HUES48 (cell line): ENCODE measurements around the gene ZNF205.
"Not testable (repeated sequence)": the region's sequence is repeated elsewhere in the genome, so short reads cannot be mapped to it uniquely, and the experiment has no call there.

Experiments used
- H3K27ac ChIP-seq: one replicate; pipeline ENCODE4 v1.7.0; 2013; ENCODE audit warnings: low read depth, low read length, inconsistent platforms
- H3K27me3 ChIP-seq: 2 replicates; pipeline ENCODE4 v1.6.1; 2013; ENCODE audit warnings: mild to moderate bottlenecking, low read length; ENCODE audit not compliant: control insufficient read depth, insufficient read depth
- H3K36me3 ChIP-seq: 2 replicates; pipeline ENCODE4 v1.6.1; 2013; ENCODE audit warnings: low read length; ENCODE audit not compliant: control insufficient read depth, insufficient read depth
- H3K4me1 ChIP-seq: 2 replicates; pipeline ENCODE4 v1.6.1; 2013; ENCODE audit warnings: mild to moderate bottlenecking, low read length; ENCODE audit not compliant: control insufficient read depth, insufficient read depth
- H3K4me3 ChIP-seq: 2 replicates; pipeline ENCODE4 v1.5.1; 2013; ENCODE audit warnings: mild to moderate bottlenecking, low read depth, low read length
- H3K9ac ChIP-seq: 2 replicates; pipeline ENCODE4 v1.6.1; 2013; ENCODE audit warnings: mild to moderate bottlenecking, low read depth, low read length, moderate library complexity
- H3K9me3 ChIP-seq: 2 replicates; pipeline ENCODE4 v1.6.1; 2013; ENCODE audit warnings: low read length; ENCODE audit not compliant: control insufficient read depth, insufficient read depth

ZNF205 gene

GRCh38 chr16:3072576-3073263 lies 39.7 kb upstream of the ZNF205 start:
- H3K4me1 ChIP-seq, H3K9ac ChIP-seq, H3K4me3 ChIP-seq, H3K36me3 ChIP-seq, H3K27ac ChIP-seq, H3K27me3 ChIP-seq, H3K9me3 ChIP-seq: not testable (repeated sequence)

GRCh38 chr16:3073448-3073847 lies 38.9 kb upstream of the ZNF205 start:
- no peak overlapping the region for H3K4me3 ChIP-seq
- H3K9me3 ChIP-seq, result no peaks in the 10 kb centered on the region
- no peaks in the 10 kb centered on the region for H3K27me3 ChIP-seq
- H3K9ac ChIP-seq, result no peak overlapping the region
- peaks cover 8% of the 10 kb centered on the region for H3K4me1 ChIP-seq
- no peak overlapping the region for H3K27ac ChIP-seq
- H3K36me3 ChIP-seq, result no peaks in the 10 kb centered on the region

GRCh38 chr16:3074860-3075522 lies 37.4 kb upstream of the ZNF205 start:
- Histone ChIP-seq H3K36me3 (no peaks in the 10 kb centered on the region), H3K4me3 (no peak overlapping the region), H3K9me3 (no peaks in the 10 kb centered on the region), H3K9ac (no peak overlapping the region), H3K4me1 (peaks cover 22% of the 10 kb centered on the region), H3K27me3 (no peaks in the 10 kb centered on the region), H3K27ac (no peak overlapping the region)

GRCh38 chr16:3075523-3075915 lies 36.9 kb upstream of the ZNF205 start:
- no peaks in the 10 kb centered on the region for H3K9me3 ChIP-seq
- no peak overlapping the region for H3K4me3 ChIP-seq
- H3K9ac ChIP-seq, result no peak overlapping the region
- H3K27me3 ChIP-seq, result no peaks in the 10 kb centered on the region
- H3K36me3 ChIP-seq, result no peaks in the 10 kb centered on the region
- H3K4me1 ChIP-seq, result peaks cover 22% of the 10 kb centered on the region
- H3K27ac ChIP-seq, result no peak overlapping the region

- H3K4me1 ChIP-seq, result peaks cover 22% of the 10 kb centered on the region
Observed at GRCh38 chr16:3075946-3076345, 36.4 kb upstream of the ZNF205 start.

DNA sequence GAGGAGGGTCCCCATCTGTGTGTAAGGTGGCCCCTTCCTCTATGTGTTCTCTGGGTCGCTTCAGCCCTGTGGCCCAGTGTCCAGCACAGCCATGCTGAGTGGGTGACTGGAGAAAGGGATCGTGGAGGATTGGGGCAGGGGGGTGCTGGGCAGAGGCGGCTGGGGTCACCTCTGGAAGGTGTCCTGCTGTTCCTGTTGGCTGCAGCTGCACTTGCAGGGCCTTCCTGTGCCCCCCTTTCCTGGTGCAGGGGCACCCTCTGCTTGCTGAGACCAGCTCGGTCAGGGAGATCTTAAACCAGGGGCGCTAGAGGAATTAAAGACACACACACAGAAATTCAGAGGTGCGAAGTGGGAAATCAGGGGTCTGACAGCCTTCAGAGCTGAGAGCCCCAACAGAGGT lies 35.8 kb upstream of the ZNF205 start:
- Histone ChIP-seq H3K4me1 (peaks cover 22% of the 10 kb centered on the region), H3K9me3 (no peaks in the 10 kb centered on the region), H3K27ac (no peak overlapping the region), H3K9ac (no peak overlapping the region), H3K27me3 (no peaks in the 10 kb centered on the region), H3K4me3 (no peak overlapping the region), H3K36me3 (no peaks in the 10 kb centered on the region)

More at GRCh38 chr16:3075946-3076345, 36.4 kb upstream of the ZNF205 start:
- not testable (repeated sequence) for H3K27me3 ChIP-seq, H3K9me3 ChIP-seq, H3K27ac ChIP-seq, H3K4me3 ChIP-seq, H3K36me3 ChIP-seq, H3K9ac ChIP-seq

DNA sequence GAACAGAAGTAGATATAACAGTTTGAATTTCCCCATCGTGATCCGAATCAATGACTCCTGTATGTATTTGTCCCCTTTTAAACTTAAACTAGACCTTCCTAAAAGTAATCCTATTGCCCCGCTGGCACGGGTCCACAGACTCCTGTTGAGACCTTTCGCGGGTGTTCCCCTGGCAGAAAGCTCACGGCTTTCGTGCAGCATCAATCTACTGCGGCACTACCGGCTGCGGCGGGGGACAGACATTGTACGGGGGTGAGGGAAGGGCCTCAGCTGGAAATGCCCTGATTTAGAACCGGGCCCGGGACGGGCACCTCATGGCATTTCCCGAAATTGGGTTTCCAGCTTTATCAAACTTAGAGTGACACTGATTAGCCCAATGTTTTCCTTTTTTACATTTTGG lies 32.4 kb upstream of the ZNF205 start:
- Histone ChIP-seq H3K9ac (no peak overlapping the region), H3K27me3 (no peaks in the 10 kb centered on the region), H3K36me3 (no peaks in the 10 kb centered on the region), H3K9me3 (no peaks in the 10 kb centered on the region), H3K4me3 (no peak overlapping the region), H3K4me1 (peaks cover 22% of the 10 kb centered on the region), H3K27ac (no peak overlapping the region)

DNA sequence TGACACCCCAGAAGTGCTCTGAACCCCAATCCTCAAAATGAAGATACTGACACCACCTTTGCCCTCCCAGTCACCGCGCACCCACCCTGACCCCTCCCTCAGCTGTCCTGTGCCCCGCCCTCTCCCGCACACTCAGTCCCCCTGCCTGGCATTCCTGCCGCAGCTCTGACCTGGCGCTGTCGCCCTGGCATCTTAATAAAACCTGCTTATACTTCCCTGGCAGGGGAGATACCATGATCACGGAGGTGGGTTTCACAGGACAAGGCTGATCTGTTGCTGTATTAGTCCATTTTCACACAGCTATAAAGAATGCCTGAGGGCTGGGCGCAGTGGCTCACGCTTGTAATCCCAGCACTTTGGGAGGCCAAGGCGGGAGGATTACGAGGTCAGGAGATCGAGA lies 30.4 kb upstream of the ZNF205 start:
- H3K27ac ChIP-seq, H3K27me3 ChIP-seq, H3K4me3 ChIP-seq, H3K9ac ChIP-seq, H3K36me3 ChIP-seq, H3K9me3 ChIP-seq: not testable (repeated sequence)
- H3K4me1 ChIP-seq, result peaks cover 24% of the 10 kb centered on the region

GRCh38 chr16:3083408-3083807 lies 29.0 kb upstream of the ZNF205 start:
- not testable (repeated sequence) for H3K27me3 ChIP-seq, H3K36me3 ChIP-seq, H3K27ac ChIP-seq, H3K9ac ChIP-seq, H3K9me3 ChIP-seq, H3K4me3 ChIP-seq
- H3K4me1 ChIP-seq, result peaks cover 29% of the 10 kb centered on the region

- H3K27me3 ChIP-seq, result no peaks in the 10 kb centered on the region
- H3K36me3 ChIP-seq, result peaks cover 19% of the 10 kb centered on the region
- no peaks in the 10 kb centered on the region for H3K9me3 ChIP-seq
- peaks cover 19% of the 10 kb centered on the region; the same call in 1 of the 2 replicates for H3K4me1 ChIP-seq
- H3K27ac ChIP-seq, result no peak overlapping the region
- no peak overlapping the region for H3K4me3 ChIP-seq
- H3K9ac ChIP-seq, result no peak overlapping the region
Observed at GRCh38 chr16:3084491-3084890, 27.9 kb upstream of the ZNF205 start.

DNA sequence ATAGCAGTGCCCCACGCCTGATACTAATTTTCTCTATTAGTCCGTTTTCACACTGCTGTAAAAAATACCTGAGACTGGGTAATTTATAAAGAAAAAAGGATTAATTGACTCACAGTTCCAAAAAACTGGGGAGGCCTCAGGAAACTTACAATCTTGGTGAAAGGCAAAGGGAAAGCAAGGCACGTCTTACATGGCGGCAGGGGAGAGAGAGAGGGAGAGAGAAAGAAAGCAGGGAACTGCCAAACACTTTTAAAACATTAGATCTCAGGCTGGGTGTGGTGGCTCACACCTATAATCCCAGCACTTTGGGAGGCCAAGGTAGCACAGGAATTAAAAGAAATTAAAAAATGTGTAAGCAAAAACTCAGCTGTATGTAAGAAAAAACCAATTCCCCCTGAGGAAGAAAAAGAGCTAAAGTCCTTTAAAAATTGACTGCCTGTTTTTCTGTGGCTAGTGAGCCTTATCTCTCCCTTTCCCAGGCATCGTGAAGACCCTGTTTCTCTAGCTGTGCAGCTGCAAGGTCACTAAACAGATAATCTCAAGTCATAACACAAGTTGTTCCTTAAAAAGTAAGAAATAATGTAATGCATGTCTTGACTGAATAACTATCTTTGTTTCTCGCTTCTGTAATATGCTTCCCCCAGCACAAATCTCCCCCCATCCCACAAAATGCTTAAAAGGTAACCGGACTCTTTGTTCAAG lies 27.3 kb upstream of the ZNF205 start:
- H3K4me3 ChIP-seq, result no peak overlapping the region
- H3K4me1 ChIP-seq, result peaks cover 15% of the 10 kb centered on the region; the same call in 1 of the 2 replicates
- no peak overlapping the region for H3K9ac ChIP-seq
- H3K27me3 ChIP-seq, result no peaks in the 10 kb centered on the region
- peaks cover 25% of the 10 kb centered on the region for H3K36me3 ChIP-seq
- H3K9me3 ChIP-seq, result no peaks in the 10 kb centered on the region
- no peak overlapping the region for H3K27ac ChIP-seq
